SU-DHL-6 (cell line): ENCODE measurements around the gene SORCS2.

Source experiments
- H2AFZ ChIP-seq: fragments of 200-600 bp; sonication (generic); 2 replicates; pipeline ENCODE4 v1.6.1; 2014; ENCODE audit warnings: low read depth, mild to moderate bottlenecking, moderate library complexity, mixed read lengths, antibody characterized with exemption, low read length; ENCODE audit not compliant: severe bottlenecking
- H3F3A ChIP-seq: fragments of 200-600 bp; shearing (Covaris generic); 2 replicates; pipeline ENCODE4 v1.6.0; 2016; ENCODE audit warnings: antibody characterized with exemption, mild to moderate bottlenecking; ENCODE audit not compliant: insufficient read depth
- H3K27ac ChIP-seq: fragments of 200-600 bp; sonication (generic); 2 replicates; pipeline ENCODE4 v1.5.1; 2016; ENCODE audit warnings: low read depth, mild to moderate bottlenecking, low read length, moderate library complexity, mixed read lengths
- H3K27me3 ChIP-seq: fragments of 200-600 bp; sonication (generic), shearing (Covaris generic); 2 replicates; pipeline ENCODE4 v1.6.0; 2014; ENCODE audit warnings: mild to moderate bottlenecking, low read length
- H3K36me3 ChIP-seq: fragments of 200-600 bp; sonication (generic); 2 replicates; pipeline ENCODE4 v1.6.1; 2014; ENCODE audit warnings: mild to moderate bottlenecking, low read length, mixed read lengths
- H3K4me2 ChIP-seq: fragments of 300-600, 200-600 bp; shearing (Covaris generic), sonication (generic); 2 replicates; pipeline ENCODE4 v1.6.0; 2014; ENCODE audit warnings: low read length, low read depth, mild to moderate bottlenecking; ENCODE audit not compliant: poor library complexity, severe bottlenecking
- H3K4me3 ChIP-seq: fragments of 200-600 bp; sonication (generic); 2 replicates; pipeline ENCODE4 v1.5.1; 2014; ENCODE audit warnings: antibody characterized with exemption, low read length, mild to moderate bottlenecking, mixed read lengths; ENCODE audit not compliant: insufficient read depth, poor library complexity, severe bottlenecking
- H3K79me2 ChIP-seq: fragments of 200-600 bp; sonication (generic); 2 replicates; pipeline ENCODE4 v1.6.1; 2014; ENCODE audit warnings: mild to moderate bottlenecking, low read length, moderate library complexity; ENCODE audit not compliant: insufficient read depth
- H3K9ac ChIP-seq: fragments of 200-600 bp; sonication (generic); 2 replicates; pipeline ENCODE4 v1.7.0; 2014; ENCODE audit warnings: mild to moderate bottlenecking, low read length
- H3K9me2 ChIP-seq: fragments of 200-600 bp; sonication (generic); replicated peaks from 2 replicates; pipeline ENCODE4 v1.6.1; 2014; ENCODE audit warnings: low read length; ENCODE audit not compliant: insufficient read depth
- H3K9me3 ChIP-seq: fragments of 200-600 bp; sonication (generic); 2 replicates; pipeline ENCODE4 v1.6.1; 2014; ENCODE audit warnings: low read length, mixed read lengths; ENCODE audit not compliant: insufficient read depth
- H4K20me1 ChIP-seq: fragments of 200-600 bp; sonication (generic); 2 replicates; pipeline ENCODE4 v1.6.1; 2014; ENCODE audit warnings: low read depth, mild to moderate bottlenecking, antibody characterized with exemption, low read length, moderate library complexity, mixed read lengths
- CTCF ChIP-seq: fragments of 200-600 bp; sonication (generic); IDR thresholded peaks from one replicate; pipeline ENCODE4 v1.5.1; 2017; ENCODE audit warnings: antibody characterized with exemption, mild to moderate bottlenecking, low read length, moderate library complexity; ENCODE audit not compliant: insufficient read depth, poor library complexity, severe bottlenecking
- EZH2phosphoT487 ChIP-seq: fragments of 200-600 bp; sonication (generic), shearing (Covaris generic); conservative IDR thresholded peaks from 2 replicates; pipeline ENCODE4 v1.6.1; 2018; ENCODE audit warnings: mild to moderate bottlenecking, antibody characterized with exemption, low read length, moderate library complexity, mixed read lengths

Gene SORCS2

GRCh38 chr4:7425591-7426468 lies 233.5 kb downstream of the SORCS2 start:
- H2AFZ ChIP-seq = no peak overlapping the region
- no peak overlapping the region for H3K4me3 ChIP-seq
- H3K9ac ChIP-seq = no peak overlapping the region
- no peak for TF ChIP-seq EZH2phosphoT487
- no peak for TF ChIP-seq CTCF
- H3K9me2 ChIP-seq = no peaks in the 10 kb centered on the region
- no peaks in the 10 kb centered on the region for H3F3A ChIP-seq
- no peaks in the 10 kb centered on the region for H3K9me3 ChIP-seq
- no peaks in the 10 kb centered on the region for H3K27me3 ChIP-seq
- H3K4me2 ChIP-seq = no peak overlapping the region
- H3K36me3 ChIP-seq = no peaks in the 10 kb centered on the region
- H3K79me2 ChIP-seq = no peaks in the 10 kb centered on the region
- H3K27ac ChIP-seq = no peak overlapping the region
- no peaks in the 10 kb centered on the region for H4K20me1 ChIP-seq

- no peak for TF ChIP-seq EZH2phosphoT487
- TF ChIP-seq CTCF = no peak
- no peaks in the 10 kb centered on the region for H3K27me3 ChIP-seq
- no peaks in the 10 kb centered on the region for H3K79me2 ChIP-seq
- H3F3A ChIP-seq = no peaks in the 10 kb centered on the region
- no peak overlapping the region for H3K4me2 ChIP-seq
- H2AFZ ChIP-seq = no peak overlapping the region
- no peaks in the 10 kb centered on the region for H3K9me2 ChIP-seq
- H3K9me3 ChIP-seq = no peaks in the 10 kb centered on the region
- no peaks in the 10 kb centered on the region for H4K20me1 ChIP-seq
- no peak overlapping the region for H3K27ac ChIP-seq
- H3K36me3 ChIP-seq = no peaks in the 10 kb centered on the region
- no peak overlapping the region for H3K4me3 ChIP-seq
- no peak overlapping the region for H3K9ac ChIP-seq
Measured at GRCh38 chr4:7426525-7427171, 234.3 kb downstream of the SORCS2 start.

GRCh38 chr4:7427361-7427760 lies 235.0 kb downstream of the SORCS2 start:
- H3K4me3 ChIP-seq = no peak overlapping the region
- H3K27me3 ChIP-seq = no peaks in the 10 kb centered on the region
- no peak overlapping the region for H3K27ac ChIP-seq
- H2AFZ ChIP-seq = no peak overlapping the region
- H3K79me2 ChIP-seq = no peaks in the 10 kb centered on the region
- H3K36me3 ChIP-seq = no peaks in the 10 kb centered on the region
- no peaks in the 10 kb centered on the region for H3F3A ChIP-seq
- H4K20me1 ChIP-seq = no peaks in the 10 kb centered on the region
- no peak overlapping the region for H3K4me2 ChIP-seq
- no peaks in the 10 kb centered on the region for H3K9me2 ChIP-seq
- no peaks in the 10 kb centered on the region for H3K9me3 ChIP-seq
- no peak overlapping the region for H3K9ac ChIP-seq
- no peak for TF ChIP-seq CTCF
- TF ChIP-seq EZH2phosphoT487 = no peak
